NOMO-1 treated with DMSO at 0.1 percent for 48 hours (cell line): ENCODE data around the gene MGMT.

Experiments used
- DNase-seq: peaks from one replicate; lab custom pipeline; 2025; ENCODE audit not compliant: unreplicated experiment; lab: John Stamatoyannopoulos, UW

Gene MGMT

GRCh38 chr10:129769381-129770116 is 302.5 kb downstream of the MGMT start:
- DNase-seq = no peak

- no peak for DNase-seq
Measured at GRCh38 chr10:129770286-129770685, 303.2 kb downstream of the MGMT start.

GRCh38 chr10:129771024-129771423 is 304.0 kb downstream of the MGMT start:
- DNase-seq = no peak

- DNase-seq = no peak
Measured at GRCh38 chr10:129771576-129771975, 304.5 kb downstream of the MGMT start.

- no peak for DNase-seq
Measured at GRCh38 chr10:129771991-129772431, 305.0 kb downstream of the MGMT start.

GRCh38 chr10:129772468-129773358 is 305.7 kb downstream of the MGMT start:
- DNase-seq = no peak

- no peak for DNase-seq
Measured at GRCh38 chr10:129773359-129773990, 306.4 kb downstream of the MGMT start.

- DNase-seq = no peak
Measured at GRCh38 chr10:129774082-129774735, 307.2 kb downstream of the MGMT start.

- no peak for DNase-seq
Measured at GRCh38 chr10:129774736-129775401, 307.8 kb downstream of the MGMT start.

GRCh38 chr10:129775681-129776080 is 308.6 kb downstream of the MGMT start:
- DNase-seq = no peak

- DNase-seq = no peak
Measured at GRCh38 chr10:129777687-129778086, 310.6 kb downstream of the MGMT start.

- DNase-seq = no peak
Measured at GRCh38 chr10:129778571-129778970, 311.5 kb downstream of the MGMT start.

GRCh38 chr10:129779126-129780111 is 312.4 kb downstream of the MGMT start:
- no peak for DNase-seq

GRCh38 chr10:129780198-129780597 is 313.2 kb downstream of the MGMT start:
- no peak for DNase-seq

GRCh38 chr10:129780901-129781795 is 314.1 kb downstream of the MGMT start:
- DNase-seq = no peak

- DNase-seq = no peak
Measured at GRCh38 chr10:129784291-129784690, 317.2 kb downstream of the MGMT start.

- DNase-seq = no peak
Measured at GRCh38 chr10:129784891-129785290, 317.9 kb downstream of the MGMT start.

- no peak for DNase-seq
Measured at GRCh38 chr10:129785536-129785981, 318.5 kb downstream of the MGMT start.
